GM18870 (cell line): ENCODE data around the gene UGP2.
"Not testable (repeated sequence)": the region's sequence is repeated elsewhere in the genome, so short reads cannot be mapped to it uniquely, and the experiment has no call there.

ENCODE experiments used
- ATAC-seq: cut with Tn5 transposase; IDR thresholded peaks from one replicate; pipeline ENCODE4 v1.9.1; 2021; ENCODE audit warnings: moderate library complexity; ENCODE audit not compliant: unreplicated experiment

Gene UGP2

GRCh38 chr2:63841254-63842022 is at the start of gene UGP2:
TSS of gene UGP2 (plus strand) at chr2:63841896. CDS start at chr2:63842186, 290 bp downstream.
- peak; percentile 41 for ATAC-seq

GRCh38 chr2:63792530-63792929 is 49.2 kb upstream of the UGP2 start:
- no peak for ATAC-seq

GRCh38 chr2:63796366-63796765 is 45.3 kb upstream of the UGP2 start:
- no peak for ATAC-seq

- ATAC-seq: no peak
Observed at GRCh38 chr2:63796796-63797195, 44.9 kb upstream of the UGP2 start.

- no peak for ATAC-seq
Observed at GRCh38 chr2:63801455-63801854, 40.2 kb upstream of the UGP2 start.

GRCh38 chr2:63805412-63805811 is 36.3 kb upstream of the UGP2 start:
- no peak for ATAC-seq

GRCh38 chr2:63808036-63808435 is 33.7 kb upstream of the UGP2 start:
- ATAC-seq: not testable (repeated sequence)

- ATAC-seq: not testable (repeated sequence)
Observed at GRCh38 chr2:63808911-63809310, 32.8 kb upstream of the UGP2 start.

GRCh38 chr2:63811063-63811462 is 30.6 kb upstream of the UGP2 start:
- no peak for ATAC-seq

- not testable (repeated sequence) for ATAC-seq
Observed at GRCh38 chr2:63811870-63812269, 29.8 kb upstream of the UGP2 start.

- no peak for ATAC-seq
Observed at GRCh38 chr2:63814114-63814513, 27.6 kb upstream of the UGP2 start.

- ATAC-seq: no peak
Observed at GRCh38 chr2:63817382-63817781, 24.3 kb upstream of the UGP2 start.

- ATAC-seq: no peak
Observed at GRCh38 chr2:63818271-63818670, 23.4 kb upstream of the UGP2 start.

- no peak for ATAC-seq
Observed at GRCh38 chr2:63819256-63819655, 22.4 kb upstream of the UGP2 start.

GRCh38 chr2:63819765-63820717 is 21.7 kb upstream of the UGP2 start:
- no peak for ATAC-seq

GRCh38 chr2:63820969-63821368 is 20.7 kb upstream of the UGP2 start:
- no peak for ATAC-seq

- ATAC-seq: no peak
Observed at GRCh38 chr2:63821396-63821795, 20.3 kb upstream of the UGP2 start.

- ATAC-seq: no peak
Observed at GRCh38 chr2:63822478-63822877, 19.2 kb upstream of the UGP2 start.

GRCh38 chr2:63827749-63828148 is 13.9 kb upstream of the UGP2 start:
- no peak for ATAC-seq

- no peak for ATAC-seq
Observed at GRCh38 chr2:63831176-63831575, 10.5 kb upstream of the UGP2 start.

- ATAC-seq: no peak
Observed at GRCh38 chr2:63834401-63834800, 7.3 kb upstream of the UGP2 start.

- ATAC-seq: no peak
Observed at GRCh38 chr2:63837036-63837594, 4.6 kb upstream of the UGP2 start.
